ENCODE measurements around the gene SAMHD1. TPM values are rescaled to one million over a fixed set of nuclear protein-coding genes. Genes with fewer than 3 reads are reported as not detected.

SAMHD1 gene
- total and polyA plus RNA-seq, 9 of the 15 experiments (the other 6 are each of a cell fraction or from before 2014, with no cell fraction given): 6.8 to 20.4 (median 14.8) TPM

- peak; percentile 75; the same call in 1 of the 2 replicates for TF ChIP-seq THRB (CRISPR knock-in tag; conservative IDR thresholded peaks at IDR 0.05)
- TF ChIP-seq HNRNPH1 (optimal IDR thresholded peaks at IDR 0.05; ENCODE audit: low read depth, low read length): no peak
- TF ChIP-seq ZNF282 (CRISPR knock-in tag; IDR thresholded peaks at IDR 0.05): no peak
- TF ChIP-seq E2F8 (IDR thresholded peaks at IDR 0.05; ENCODE audit: low read depth, partially characterized antibody): no peak
- no peak for TF ChIP-seq ZBTB7A (IDR thresholded peaks at IDR 0.05; ENCODE audit: borderline replicate concordance, control insufficient read depth, low read depth, low read length)
- no peak for TF ChIP-seq ZSCAN32 (CRISPR knock-in tag; IDR thresholded peaks at IDR 0.05)
- no peak for TF ChIP-seq ETV5 (CRISPR knock-in tag; IDR thresholded peaks at IDR 0.05; ENCODE audit: low read depth)
- TF ChIP-seq PML (IDR thresholded peaks at IDR 0.05; ENCODE audit: low read length): no peak
- no peak for TF ChIP-seq ZNF212 (CRISPR knock-in tag; IDR thresholded peaks at IDR 0.05)
- TF ChIP-seq NR2C1 (IDR thresholded peaks at IDR 0.05): no peak
- no peak for TF ChIP-seq NR2C1 (tag; IDR thresholded peaks at IDR 0.05)
- TF ChIP-seq TBP (optimal IDR thresholded peaks at IDR 0.05; ENCODE audit: low read depth, low read length): no peak
- no peak for TF ChIP-seq SAFB (IDR thresholded peaks at IDR 0.05; ENCODE audit: borderline replicate concordance, low read depth, low read length)
- TF ChIP-seq ZNF253 (CRISPR knock-in tag; conservative IDR thresholded peaks at IDR 0.05): no peak
- no peak for TF ChIP-seq AFF4 (CRISPR knock-in tag; IDR thresholded peaks at IDR 0.05)
- TF ChIP-seq ELK1 (CRISPR knock-in tag; IDR thresholded peaks at IDR 0.05): no peak
- no peak for TF ChIP-seq MYNN (IDR thresholded peaks at IDR 0.05)
- no peak for TF ChIP-seq MYNN (CRISPR knock-in tag; IDR thresholded peaks at IDR 0.05)
- no peak for TF ChIP-seq ILK (tag; IDR thresholded peaks at IDR 0.05; ENCODE audit: borderline replicate concordance, low read depth)
- TF ChIP-seq ZNF586 (CRISPR knock-in tag; conservative IDR thresholded peaks at IDR 0.05): no peak
These were observed 27.1 kb downstream of the SAMHD1 start (continued) for GRCh38 chr20:36924167-36925045.

All from K562 (cell line).